Choroid plexus epithelial cell (primary cell): ENCODE data around the gene DHRS9.

Experiments used
- DNase-seq: peaks from one replicate; pipeline ENCODE4 v3.0.0-alpha.2; 2010; ENCODE audit warnings: low read depth
- H3K4me3 ChIP-seq: 2 replicates; pipeline ENCODE4 v1.5.1; 2011; ENCODE audit warnings: low read depth, mild to moderate bottlenecking, control low read depth, low read length, moderate library complexity
- CTCF ChIP-seq: conservative IDR thresholded peaks from 2 replicates; pipeline ENCODE4 v1.5.1; 2011; ENCODE audit warnings: low read depth, mild to moderate bottlenecking, control low read depth, inconsistent platforms, low read length, moderate library complexity

Gene DHRS9

DNA sequence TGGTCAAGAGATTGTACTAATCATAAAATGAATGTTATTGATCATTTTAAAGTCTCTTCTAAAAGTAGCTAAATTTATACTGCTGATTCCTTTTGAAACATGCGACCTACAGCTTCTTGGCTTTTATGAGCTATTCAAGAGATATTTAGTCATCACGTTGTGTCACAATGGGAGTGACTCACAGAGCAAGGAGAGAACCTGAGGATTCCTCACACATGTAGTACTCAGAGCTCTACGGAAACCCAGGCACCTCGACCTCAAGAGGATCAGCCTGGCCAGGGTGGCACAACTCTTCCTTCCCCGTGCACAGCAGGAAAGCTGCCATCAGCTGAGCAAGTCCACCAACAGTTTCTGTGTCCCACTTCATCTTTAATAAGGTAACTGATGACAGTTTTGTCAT is at the start of gene DHRS9:
Gene DHRS9 (plus strand): TSS at position 223 of the 400 bp plus-strand sequence. CDS start 12,019 bp downstream, outside the sequence.
- DNase-seq = peak; percentile 88
- no peak for TF ChIP-seq CTCF
- no peak within 1 kb of the TSS for H3K4me3 ChIP-seq

DNA sequence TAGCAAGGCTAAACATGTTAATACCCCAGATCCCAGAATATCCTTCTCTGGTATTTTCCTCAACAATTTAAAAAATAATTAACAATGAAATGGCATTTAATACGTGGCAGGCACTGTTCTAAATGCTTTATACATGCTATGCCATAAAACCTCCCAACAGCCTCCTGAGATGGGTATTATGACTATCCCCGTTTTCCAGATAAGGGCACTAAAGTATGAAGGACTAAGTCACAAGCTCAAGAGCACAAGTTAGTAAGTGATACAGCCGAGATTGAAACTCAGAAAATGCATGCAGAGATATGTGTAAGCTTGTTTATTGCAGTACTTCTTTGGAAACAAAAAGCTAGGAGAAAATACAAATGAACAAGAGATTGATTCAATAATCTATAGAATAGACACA is 46.2 kb upstream of the DHRS9 start:
- H3K4me3 ChIP-seq = no peak overlapping the region
- no peak for TF ChIP-seq CTCF
- no peak for DNase-seq

DNA sequence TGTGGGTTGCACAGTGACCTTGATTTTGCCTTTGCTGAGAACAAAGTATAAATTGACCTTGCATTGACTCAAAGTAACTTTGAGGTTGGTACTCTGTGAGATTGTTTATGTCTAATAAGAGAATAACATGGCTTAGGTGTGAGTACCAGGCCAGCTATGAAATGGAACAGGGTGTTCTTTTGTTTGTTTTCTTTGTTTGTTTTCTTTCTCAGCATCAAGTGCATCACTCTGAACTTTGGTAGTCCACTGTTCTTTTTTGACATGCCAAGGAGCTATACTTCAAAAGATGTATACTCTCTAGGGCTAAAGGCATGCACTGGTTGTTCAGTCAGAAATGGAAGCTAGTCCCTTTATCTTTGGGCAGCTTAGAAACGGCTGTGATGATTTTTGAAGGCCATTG is 43.3 kb upstream of the DHRS9 start:
- no peak for TF ChIP-seq CTCF
- DNase-seq = peak; percentile 41
- H3K4me3 ChIP-seq = no peak overlapping the region

DNA sequence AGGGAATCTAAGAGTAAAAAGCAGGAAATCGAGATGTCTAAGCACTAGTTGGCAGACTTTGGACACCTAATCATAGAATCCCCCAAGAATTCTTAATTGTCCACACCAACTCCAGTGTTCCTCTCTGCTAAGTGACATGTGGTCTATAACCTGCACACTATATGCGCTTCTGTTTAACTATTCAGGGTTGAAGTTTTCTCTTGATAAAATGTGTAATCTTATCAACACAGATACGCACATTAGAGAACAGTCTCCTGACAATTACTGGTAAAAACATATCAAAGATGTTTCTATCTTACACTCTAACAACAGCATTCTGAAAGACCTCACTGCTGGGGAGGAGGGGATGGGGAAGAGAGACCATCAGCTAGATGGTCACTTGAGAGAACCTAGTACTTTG is 42.1 kb upstream of the DHRS9 start:
- no peak for TF ChIP-seq CTCF
- no peak for DNase-seq
- no peak overlapping the region for H3K4me3 ChIP-seq

- DNase-seq = no peak
- no peak overlapping the region for H3K4me3 ChIP-seq
- TF ChIP-seq CTCF = no peak
Measured at GRCh38 chr2:169029341-169029740, 40.0 kb upstream of the DHRS9 start.

DNA sequence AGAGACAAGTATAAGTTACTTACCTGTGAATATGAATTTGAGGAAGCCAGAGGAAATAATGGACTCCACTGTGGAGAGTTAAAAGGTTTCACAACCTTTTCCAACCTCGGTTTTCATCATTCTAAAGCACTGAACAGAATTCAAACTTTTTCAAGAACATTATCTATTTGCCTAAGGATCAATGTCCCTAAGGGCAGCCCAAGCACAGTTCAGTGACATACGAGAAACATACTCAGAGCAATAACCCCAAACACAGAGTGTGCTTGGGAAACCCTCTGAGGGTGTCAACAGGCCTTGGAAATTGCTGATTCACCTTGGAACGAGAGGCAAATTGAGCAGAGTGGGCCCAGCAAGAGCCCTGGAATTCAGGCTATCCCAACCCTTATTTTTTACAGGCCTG is 38.2 kb upstream of the DHRS9 start, which contains the start of gene ABCB11:
Gene ABCB11 (minus strand): TSS at position 123 of the 400 bp plus-strand sequence. CDS start 13,199 bp downstream, outside the sequence.
- no peak within 1 kb of the TSS for H3K4me3 ChIP-seq
- DNase-seq = no peak
- no peak for TF ChIP-seq CTCF

- no peak for TF ChIP-seq CTCF
- peak; percentile 70 for DNase-seq
- no peak overlapping the region for H3K4me3 ChIP-seq
Measured at GRCh38 chr2:169034256-169034655, 35.1 kb upstream of the DHRS9 start.
